Inflammatory macrophage treated with lipopolysaccharide for 4 hours (primary cell): ENCODE measurements around the gene TNPO2.
"Not testable (repeated sequence)": the region's sequence is repeated elsewhere in the genome, so short reads cannot be mapped to it uniquely, and the experiment has no call there.

Source experiments
- DNase-seq: peaks from one replicate; pipeline ENCODE4 v3.0.0-alpha.2; 2020

Gene TNPO2

DNA sequence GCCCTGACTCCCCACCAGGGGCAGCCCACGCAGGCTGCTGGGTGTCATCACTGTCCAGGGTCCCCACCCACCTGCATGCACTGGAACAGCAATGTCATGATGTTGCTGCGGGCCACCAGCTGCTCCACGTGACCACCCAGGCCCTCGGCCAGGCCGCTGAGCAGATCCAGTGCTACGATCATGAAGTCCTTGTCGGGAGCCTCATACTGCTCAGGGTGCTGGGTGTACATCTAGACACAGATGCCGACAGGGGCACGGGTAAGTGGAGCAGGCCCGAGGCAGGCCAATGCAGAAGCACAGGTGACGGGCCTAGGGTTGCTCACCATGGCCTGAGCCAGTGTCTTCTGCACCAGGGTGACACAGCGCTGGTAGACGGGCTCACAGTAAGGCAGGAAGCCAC lies 18.6 kb downstream of the TNPO2 start:
- no peak for DNase-seq

DNA sequence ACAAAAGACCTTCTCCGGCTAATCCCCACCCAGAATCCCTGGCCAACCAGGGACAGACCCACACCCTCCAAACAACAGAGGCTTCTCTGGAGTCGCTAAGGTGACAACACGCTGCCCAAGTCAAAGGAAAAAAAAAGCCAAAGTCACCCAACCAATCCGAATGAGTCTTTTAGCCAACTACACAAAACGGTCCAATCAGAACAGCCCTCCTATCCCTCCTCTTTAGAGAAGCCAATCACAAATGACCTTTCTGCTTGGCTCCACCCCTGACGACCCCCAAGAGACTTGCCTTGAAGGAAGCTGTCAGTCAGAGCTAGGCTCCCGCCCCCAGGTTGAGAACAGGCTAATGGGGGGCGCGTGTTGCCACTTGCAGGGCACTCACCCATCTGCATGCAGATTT lies 20.7 kb downstream of the TNPO2 start:
- DNase-seq: peak; percentile 11

DNA sequence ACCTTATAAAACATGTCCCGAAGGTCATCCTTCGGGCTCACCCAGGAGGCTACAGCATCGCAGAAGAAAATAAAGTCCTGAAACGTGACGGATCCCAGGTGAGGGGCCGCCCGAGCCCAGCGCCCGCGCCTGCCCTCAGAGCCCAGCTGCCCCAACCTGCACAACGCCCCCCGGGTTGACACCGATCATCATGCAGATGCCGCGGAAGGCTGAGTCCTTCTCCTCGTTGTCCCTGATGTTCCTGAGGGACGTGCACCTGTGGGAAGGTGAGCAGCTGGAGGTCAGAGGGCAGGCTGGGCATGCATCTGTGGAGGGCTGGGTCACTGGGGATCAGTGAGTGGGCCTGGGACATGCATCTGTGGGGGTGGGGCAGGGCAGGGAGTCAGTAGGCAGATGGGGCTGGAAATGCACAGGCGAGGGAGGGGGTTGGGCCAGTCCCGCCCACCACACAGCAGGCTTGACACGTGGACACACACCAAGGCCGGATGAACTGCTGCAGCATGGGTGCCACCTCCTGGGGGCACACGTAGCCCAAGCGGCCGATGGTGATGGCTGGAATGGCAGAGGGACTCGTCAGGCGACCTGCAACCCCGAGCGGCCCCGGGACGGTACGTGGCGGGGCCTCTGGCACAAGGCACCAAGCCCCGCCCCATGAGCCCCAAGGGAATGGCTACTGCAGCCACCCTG lies 22.0 kb downstream of the TNPO2 start:
- DNase-seq: no peak

DNA sequence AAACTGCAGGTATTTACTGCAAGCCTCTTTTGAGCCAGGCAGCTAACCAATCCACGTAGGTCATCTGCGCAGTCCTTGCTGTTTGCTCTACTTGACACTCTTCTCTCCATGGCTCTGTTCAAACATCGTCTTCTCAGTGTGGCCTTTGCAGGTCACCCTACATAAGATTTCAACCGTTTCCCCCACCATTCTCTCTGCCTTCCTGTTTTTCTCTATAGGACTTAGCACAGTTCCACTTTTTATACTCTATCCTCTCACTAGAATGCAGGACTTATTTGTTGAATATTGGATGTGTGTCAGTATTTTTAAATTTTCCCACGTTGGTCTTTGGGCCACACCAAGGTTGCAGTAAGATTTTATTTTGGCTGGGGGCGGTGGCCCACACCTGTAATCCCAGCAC lies 25.6 kb downstream of the TNPO2 start:
- DNase-seq: no peak

DNA sequence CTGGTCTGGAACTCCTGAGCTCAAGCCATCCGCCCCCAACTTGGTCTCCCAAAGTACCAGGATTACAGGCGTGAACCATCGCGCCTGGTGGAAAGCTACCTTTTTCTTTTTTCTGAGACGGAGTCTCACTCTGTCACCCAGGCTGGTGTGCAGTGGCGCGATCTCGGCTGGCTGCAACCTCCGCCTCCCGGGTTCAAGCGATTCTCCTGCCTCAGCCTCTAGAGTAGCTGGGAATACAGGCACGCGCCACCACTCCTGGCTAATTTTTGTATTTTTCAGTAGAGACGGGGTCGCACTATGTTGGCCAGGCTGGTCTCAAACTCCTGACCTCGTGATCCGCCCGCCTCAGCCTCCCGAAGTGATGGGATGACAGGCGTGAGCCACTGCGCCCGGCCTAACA lies 26.3 kb downstream of the TNPO2 start:
- DNase-seq: not testable (repeated sequence)

DNA sequence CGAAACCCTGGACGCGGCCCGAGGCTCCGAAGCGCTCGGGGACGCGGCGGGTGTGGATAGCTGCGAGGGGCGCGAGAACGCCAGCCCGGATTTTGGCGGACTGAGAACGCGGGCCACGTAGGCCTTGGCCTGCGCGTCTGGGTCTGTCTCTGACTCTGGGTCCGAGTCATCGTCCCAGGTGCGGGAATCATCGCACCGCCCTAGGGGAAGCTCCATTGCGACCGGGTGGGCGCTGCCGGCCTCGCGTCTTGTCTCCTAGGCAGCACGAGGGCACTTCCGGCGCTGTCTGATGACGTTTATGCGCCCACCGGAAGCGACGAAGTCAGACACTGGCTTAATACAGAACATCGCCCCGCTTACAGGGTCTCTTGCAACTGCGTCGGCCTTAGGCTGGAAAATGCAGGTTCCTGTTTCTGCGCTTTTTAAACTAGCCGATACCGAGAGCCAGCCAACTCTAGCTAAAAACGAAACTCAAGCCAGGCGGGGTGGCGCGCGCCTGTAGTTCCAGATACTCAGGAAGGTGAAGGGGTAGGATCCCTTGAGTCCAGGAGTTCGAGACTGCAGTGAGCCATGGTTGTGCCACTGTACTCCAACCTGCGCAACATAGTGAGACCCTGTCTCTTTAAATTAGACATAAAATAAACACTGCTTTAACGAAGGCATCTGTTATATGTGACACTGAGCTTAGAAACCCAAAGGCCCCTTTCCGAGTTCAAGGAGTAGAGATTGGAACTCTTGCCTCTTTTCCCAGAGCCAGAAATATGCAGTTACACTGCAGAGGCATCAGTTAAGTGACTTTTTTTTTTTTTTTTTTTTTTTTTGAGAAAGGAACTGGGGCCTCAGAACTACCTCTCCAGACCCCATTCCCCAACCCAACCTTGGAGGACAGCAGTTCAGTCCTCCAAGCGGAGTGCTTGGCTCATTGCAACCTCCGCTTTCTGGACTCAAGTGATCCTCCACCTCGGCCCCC lies 27.1 kb downstream of the TNPO2 start, which contains the start of gene FBXW9:
Gene FBXW9, minus strand, starts transcription at position 266 of the 970 bp plus-strand sequence. Its CDS starts 50 bp downstream, at position 216.
- DNase-seq: peak; percentile 97

DNA sequence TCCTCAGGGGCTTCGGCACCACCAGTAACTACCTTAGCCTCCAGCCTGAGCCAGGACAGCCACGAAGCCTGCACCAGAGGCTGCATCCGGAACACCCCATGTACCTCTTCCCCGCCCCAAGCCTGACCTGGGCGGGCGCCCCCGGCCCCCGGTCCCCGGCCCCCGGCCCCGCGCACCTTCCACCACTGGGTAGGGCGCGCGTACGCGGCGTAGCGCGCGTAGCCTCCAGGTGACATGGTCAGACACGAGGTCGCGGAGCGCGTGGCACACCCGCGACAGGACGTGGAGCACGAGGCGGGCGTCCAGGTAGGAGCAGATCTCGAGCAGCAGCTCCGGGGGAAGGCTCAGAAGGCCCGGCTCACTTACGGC lies 27.8 kb downstream of the TNPO2 start:
- no peak for DNase-seq

DNA sequence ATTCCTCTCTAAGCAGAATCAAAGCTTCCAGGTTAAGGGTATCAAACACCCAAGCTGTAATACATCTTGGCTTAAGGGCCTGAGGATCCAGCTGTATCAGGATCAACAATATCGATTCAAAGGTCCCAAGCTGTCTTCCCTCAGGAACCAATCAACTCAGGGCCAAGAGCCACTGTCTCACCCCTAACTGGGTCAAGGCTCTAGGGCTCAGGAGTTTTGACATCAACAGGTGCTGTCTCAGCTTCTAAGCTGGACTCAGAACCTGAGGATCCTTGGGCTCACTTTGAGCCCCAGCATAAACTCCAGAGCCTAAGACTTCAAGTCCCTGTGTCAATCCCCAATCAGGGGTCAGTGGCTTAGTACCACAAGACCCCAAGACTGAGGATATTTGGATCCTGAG lies 28.2 kb downstream of the TNPO2 start:
- no peak for DNase-seq

DNA sequence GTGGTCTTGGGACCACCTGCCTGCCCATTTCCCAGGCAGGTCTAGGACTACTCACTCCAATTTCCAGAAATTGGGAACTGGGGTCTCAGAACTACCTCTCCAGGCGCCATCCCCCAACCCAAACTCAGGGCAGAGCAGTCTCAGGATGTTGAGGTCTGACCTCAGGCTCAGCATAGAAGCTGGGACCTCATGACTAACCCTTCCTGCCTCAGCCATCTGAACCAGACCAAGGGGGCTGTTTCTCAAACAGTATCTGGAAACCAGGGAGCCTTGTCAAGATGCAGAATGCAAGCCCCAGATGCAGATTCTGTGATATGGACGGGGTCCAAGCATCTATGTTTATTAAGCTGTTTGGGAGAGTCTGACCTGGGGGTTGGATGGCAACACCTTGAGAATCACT lies 28.6 kb downstream of the TNPO2 start:
- no peak for DNase-seq

DNA sequence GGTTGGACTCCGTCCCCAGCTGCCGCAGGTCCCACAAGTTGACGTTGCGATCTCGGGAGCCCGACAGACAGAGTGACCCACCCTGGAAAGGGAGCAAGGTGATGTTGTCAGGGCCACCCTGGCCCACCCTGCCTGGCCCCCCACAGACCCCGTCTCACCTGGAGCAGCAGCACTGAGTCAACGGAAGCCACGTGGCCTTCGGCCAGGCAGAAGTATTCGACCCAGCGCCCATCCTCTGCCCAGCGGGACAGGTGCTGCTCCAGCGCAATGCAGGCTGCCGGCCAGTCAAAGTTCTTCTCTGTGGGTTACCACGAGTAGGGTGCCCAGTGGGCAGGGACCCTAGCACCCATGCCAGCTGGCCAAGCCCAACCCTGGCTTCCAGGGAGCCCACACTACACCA lies 29.1 kb downstream of the TNPO2 start:
- DNase-seq: no peak

DNA sequence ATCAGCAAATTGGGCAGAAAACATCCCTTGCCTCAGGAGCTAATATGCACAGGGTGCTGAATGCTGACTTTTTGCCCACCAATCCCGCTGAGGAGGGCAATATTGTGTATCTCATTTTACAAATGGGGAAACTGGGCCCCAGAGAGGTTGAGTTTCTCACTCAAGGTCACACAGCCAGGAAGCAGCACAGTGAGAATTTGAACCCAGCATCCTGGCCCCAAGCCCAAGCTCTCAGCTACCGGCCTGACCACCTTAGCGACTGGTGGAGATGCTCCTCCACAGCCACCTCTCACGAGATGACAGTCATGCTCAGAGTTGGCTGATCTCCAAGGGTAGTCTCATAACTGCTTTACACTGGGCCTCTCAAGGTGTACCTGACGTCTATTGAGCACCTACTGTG lies 30.8 kb downstream of the TNPO2 start:
- no peak for DNase-seq

DNA sequence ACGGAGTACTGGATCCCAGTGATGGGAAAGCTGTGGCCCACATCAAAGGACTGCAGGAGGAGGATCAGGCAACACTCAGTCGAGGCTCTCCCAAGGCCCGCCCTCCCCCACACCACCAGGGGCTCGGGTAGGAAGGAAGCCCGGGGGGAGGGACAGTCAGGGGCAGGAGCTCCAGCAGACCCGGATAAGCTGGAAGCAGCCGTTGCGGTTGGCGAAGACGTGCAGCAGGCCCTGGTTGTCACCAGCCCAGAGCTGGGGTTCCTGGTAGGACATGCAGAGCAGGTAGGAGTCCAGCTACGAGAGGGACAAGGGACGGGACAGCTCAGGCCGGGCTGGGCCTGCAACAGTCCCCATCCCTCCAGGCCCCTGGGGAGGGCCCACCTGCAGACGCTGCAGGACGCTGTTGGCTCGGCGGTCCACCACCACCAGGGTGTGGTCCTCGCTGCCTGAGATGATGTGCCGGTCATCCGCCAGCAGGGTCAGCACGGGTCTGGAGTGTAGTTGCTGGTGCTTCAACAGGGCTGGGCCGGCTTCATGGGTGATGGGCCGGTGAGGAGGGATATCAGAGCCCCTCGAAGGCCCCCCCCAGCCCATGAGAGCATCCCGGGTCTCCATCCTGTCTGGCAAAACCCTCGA lies 34.0 kb downstream of the TNPO2 start:
- DNase-seq: no peak

DNA sequence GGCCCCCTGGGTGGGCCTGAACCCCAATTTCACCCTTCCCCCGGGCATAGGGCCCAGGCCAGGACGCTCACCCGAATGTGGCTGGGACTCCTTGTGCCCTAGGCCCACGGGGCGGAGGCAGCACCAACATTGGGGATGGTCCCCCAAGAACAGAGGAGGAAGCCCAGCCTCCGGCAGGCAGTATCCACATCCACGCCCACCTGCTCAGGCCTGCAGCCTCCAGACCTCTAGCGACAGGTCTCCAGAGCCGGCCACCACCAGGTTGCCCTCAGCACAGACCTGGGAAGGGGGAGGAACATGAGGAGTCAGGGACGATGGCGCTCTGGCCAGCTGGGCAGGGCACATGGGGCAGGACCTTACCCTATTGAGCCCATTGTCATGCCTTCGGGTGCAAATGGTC lies 34.7 kb downstream of the TNPO2 start:
- DNase-seq: no peak

DNA sequence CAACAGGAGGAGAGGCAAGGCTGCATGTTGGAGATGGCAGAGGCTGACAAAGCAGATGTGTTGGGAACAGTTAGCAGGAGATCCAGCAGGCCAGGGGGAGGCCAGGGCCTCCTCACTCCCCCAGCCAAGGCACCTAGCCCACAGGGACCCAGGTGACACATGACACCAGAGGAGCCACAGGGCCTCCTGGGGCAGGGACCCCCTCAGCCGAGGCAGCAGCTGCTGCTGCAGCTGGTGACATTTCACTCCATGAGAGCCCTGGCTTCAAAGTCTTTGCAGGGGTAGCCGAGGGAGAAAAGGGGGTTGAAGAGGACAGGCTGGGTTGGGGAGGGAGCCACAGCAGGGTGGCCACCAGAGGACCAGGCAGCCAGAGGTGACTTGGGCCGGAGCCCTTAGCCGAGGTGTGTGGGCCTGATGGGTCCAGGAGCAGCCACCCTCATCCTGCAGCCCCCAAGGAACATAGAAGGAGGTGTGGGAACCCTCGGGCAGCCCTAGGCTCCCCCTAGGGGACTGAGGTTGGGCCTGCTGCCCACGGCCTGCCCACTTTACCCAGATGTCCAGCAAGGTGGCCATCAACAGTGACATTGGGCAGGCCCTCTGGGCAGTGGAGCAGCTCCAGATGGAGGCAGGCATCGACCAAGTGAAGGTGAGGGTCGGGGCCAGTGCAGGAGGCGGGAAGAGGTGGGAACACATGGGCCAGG lies 36.1 kb downstream of the TNPO2 start, which contains the start of gene GNG14:
Gene GNG14, plus strand, starts transcription at position 503 of the 701 bp plus-strand sequence. Its CDS starts 51 bp downstream, at position 554.
- DNase-seq: no peak

DNA sequence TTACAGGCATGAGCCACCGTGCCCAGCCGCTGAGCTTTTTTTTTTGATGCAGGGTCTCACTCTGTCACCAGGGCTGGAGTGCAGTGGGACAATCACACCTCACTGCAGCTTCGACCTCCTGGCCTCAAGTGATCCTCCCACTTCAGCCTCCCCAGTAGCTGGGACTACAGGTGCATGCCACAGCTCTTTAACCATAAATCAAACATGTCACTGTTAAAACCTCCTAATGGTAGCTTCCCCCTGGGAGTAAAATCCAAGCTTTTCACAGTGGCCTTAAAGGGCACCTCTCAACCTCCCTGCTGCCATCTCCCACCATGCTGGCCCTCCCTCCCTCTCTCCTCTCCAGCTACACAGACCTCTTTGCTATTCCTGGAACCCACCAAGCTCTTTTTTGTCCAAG lies 37.9 kb downstream of the TNPO2 start:
- DNase-seq: no peak

DNA sequence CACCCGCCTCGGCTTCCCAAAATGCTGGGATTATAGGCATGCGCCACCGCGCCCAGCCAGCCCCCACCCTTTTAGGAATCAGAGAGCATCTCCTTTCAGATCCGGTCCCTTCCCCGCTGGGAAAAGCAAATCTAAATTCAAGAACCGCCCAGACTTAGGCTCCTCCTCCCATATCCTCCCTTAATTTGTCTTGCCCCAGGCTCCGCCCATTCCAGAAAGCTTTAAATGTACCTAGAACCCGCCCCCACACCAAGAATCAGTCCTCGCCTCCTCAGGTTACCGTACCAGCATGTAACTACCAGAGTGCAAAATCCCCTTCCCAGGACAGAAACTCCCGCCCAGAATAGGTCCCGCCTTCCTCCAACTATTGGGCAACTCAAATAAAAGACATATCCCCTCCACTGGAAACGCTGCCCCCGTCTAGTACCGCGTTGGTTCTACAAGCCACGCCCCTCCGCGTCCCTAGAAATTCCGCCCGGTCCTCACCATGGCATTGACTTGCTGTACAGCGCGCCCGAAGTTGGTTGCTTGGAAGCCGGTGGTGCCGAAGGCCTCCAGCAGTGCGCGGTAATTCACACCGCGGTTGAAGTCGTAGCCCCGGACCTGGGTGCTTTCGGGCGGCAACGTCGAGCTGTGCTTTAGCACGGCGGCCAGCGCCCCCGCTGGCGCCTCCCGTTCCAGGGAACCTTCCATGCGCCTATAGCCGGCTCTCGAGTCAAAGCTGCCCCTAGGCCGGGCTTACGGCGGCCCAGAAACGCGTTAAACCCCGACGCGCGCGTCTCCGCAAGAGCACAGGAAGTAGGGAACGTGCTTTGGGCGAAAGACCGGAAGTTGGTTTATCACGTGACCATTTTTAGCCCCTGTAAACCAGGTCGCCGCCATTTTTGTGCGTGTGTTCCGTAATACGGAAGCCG lies 42.4 kb downstream of the TNPO2 start, which contains the start of gene DHPS:
Gene DHPS, minus strand, starts transcription at position 807 of the 914 bp plus-strand sequence. Its CDS starts 114 bp downstream, at position 693.
- DNase-seq: peak; percentile 97

DNA sequence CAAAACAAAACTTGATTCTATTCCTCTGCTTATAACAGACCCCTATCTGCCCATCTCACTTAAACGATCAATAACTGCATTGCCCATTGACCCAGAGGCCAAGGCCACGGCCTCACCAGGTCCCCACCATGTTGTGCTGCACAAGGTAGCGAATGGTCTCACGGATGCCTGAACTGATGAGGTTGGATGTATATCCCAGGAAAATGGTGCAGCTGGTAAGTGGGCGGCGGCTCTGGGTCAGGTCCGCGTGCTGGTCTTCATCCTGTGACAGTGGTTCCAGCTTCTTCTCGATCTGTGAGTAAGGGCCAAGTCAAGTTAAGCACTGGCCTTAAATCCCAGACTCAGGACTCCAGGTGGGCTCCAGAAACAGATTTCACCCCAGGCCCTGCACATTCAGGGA lies 43.7 kb downstream of the TNPO2 start:
- no peak for DNase-seq

DNA sequence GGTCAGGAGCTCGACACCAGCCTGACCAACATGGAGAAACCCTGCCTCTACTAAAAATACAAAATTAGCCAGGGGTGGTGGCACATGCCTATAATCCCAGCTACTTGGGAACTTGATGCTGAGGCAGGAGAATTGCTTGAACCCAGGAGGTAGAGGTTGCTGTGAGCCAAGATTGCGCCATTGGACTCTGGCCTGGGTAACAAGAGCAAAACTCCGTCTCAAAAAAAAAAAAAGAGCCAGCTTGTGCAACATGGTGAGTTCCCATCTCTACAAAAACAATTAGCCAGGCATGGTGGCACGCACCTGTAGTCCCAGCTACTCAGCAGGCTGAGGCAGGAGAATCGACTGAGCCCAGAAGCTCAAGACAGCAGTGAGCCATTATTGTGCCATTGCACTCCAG lies 45.7 kb downstream of the TNPO2 start:
- not testable (repeated sequence) for DNase-seq

DNA sequence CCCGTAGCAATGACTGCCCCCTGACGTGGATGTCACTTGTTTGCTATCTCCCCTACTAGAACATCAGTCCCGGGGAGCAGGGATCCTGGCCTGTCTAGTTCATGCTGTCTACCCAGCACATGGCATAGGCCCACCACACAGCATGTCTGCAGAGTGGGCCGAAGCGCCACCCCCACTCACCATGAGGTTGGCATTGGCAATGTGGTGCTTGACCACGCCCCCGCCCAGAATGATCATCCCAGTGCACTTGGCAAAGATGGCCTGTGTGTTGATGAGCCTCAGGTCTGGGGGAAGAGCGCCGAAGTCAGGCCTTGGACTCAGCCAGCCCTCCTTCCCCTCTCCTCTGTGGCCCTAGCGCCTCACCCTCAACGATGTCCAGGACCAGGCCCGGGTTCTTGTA lies 46.8 kb downstream of the TNPO2 start:
- DNase-seq: no peak

DNA sequence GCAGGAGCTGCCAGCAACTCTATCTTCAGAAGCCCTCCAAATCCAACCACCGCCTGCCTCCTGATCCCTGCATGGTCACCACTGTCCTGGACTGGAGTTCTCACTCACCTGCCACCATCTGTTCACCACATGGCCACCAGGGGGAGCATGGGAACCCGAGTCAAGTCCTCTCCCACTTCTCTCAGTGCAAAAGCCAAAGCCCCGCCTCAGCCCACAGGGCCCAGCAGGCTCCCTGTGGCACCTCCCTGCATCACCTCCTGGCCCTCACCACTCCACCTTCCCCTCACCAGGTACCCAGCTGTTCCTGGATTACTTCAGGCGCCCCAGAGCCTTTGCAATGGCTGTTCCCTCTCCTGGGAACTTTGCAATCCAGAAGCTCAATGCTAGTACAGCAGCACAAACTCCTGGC lies 47.3 kb downstream of the TNPO2 start:
- DNase-seq: peak; percentile 73

DNA sequence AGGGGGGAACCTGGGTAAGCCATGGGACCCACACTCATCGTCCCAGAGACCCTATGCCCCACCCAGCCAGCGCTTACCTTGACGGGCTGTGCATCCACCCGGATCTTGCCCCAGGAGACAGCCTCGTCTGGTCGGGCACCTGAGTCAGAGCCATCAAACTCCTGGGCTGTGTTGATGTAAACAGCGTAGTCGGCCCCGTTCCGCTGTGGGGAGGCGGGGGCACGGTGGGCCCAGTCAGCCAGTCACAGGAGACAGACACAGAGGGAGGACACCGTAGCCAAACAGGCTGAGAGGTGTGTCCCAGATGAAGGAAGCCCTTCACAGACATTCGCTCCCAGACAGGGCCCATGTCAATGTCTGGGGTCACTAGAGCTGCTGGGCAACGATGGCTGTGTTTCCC lies 47.8 kb downstream of the TNPO2 start:
- no peak for DNase-seq

DNA sequence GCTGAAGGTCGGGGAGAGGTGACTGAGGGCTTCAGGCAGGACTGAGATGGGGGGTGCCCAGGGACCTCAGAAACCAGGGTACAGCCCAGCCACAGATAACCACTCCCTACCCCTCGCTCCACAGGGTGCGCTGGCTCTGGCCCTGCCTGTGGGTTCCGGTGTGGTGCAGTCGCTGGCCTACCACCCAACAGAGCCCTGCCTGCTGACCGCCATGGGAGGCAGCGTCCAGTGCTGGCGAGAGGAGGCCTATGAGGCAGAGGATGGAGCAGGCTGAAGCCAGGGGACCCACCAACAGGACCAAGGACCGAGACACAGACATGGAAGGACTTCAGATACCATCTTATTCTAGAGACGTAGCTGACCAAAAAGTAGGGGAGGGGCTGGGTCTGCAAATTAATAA lies 48.3 kb downstream of the TNPO2 start:
- no peak for DNase-seq
